ENCODE measurements around the gene PRPF6. TPM values are rescaled to one million over a fixed set of nuclear protein-coding genes. Genes with fewer than 3 reads are reported as not detected.

PRPF6 gene
- total RNA-seq, 1 experiment from 2014 or later, result 88.4 TPM

DNA sequence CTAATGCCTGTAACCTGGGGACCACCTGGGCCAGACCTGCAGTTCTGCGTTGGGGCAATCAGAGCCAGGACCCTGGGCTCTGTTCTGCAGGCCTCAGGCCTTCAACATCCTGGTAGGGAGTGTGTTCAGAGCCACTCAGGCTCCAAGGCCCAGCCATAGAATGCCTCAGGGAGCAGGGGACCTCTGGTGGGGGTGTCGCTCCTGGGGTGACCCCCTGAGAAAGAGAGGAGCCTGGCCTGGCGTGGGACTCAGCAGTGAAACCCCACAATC, 37.2 kb upstream of the PRPF6 start:
- intact Hi-C loops (cut with micrococcal nuclease; ENCODE audit: unreplicated experiment) (no loop called here), in situ Hi-C loops (cut with HindIII; ENCODE audit: low pct_unique_long_range_greater_than_20kb, low sequenced_read_pairs) (no loop called here)
- DNase-seq (ENCODE audit: low read depth, low spot score) (no peak), ATAC-seq (no peak)
- Histone ChIP-seq H3K27me3 (ENCODE audit: control insufficient read depth, insufficient read depth, low read length) (no peaks in the 10 kb centered on the region), H3K4me3 (ENCODE audit: low read depth in 2 of 2, low read length in 2 of 2) (no peak overlapping the region), H3K9me3 (ENCODE audit: control insufficient read depth, insufficient read depth, low read depth, low read length) (no peaks in the 10 kb centered on the region), H3K36me3 (ENCODE audit: control insufficient read depth, insufficient read depth, low read length) (no peaks in the 10 kb centered on the region; the same call in 1 of the 2 replicates), H3K4me1 (ENCODE audit: control insufficient read depth, insufficient read depth, low read length) (peaks cover 23% of the 10 kb centered on the region), H3K27ac (ENCODE audit: low read length) (no peak overlapping the region)
- CTCF ChIA-PET, result no interaction called here
- POLR2A ChIA-PET, result no interaction called here
- no TSS peak for BruUV-seq (replicated peaks)
- TF ChIP-seq, protein P1, sequence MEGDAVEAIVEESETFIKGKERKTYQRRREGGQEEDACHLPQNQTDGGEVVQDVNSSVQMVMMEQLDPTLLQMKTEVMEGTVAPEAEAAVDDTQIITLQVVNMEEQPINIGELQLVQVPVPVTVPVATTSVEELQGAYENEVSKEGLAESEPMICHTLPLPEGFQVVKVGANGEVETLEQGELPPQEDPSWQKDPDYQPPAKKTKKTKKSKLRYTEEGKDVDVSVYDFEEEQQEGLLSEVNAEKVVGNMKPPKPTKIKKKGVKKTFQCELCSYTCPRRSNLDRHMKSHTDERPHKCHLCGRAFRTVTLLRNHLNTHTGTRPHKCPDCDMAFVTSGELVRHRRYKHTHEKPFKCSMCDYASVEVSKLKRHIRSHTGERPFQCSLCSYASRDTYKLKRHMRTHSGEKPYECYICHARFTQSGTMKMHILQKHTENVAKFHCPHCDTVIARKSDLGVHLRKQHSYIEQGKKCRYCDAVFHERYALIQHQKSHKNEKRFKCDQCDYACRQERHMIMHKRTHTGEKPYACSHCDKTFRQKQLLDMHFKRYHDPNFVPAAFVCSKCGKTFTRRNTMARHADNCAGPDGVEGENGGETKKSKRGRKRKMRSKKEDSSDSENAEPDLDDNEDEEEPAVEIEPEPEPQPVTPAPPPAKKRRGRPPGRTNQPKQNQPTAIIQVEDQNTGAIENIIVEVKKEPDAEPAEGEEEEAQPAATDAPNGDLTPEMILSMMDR (IDR thresholded peaks at IDR 0.05), result no peak
- no peak for TF ChIP-seq SIN3A (IDR thresholded peaks at IDR 0.05; ENCODE audit: borderline replicate concordance, insufficient read depth, low read depth, low read length)
- TF ChIP-seq, protein P2, sequence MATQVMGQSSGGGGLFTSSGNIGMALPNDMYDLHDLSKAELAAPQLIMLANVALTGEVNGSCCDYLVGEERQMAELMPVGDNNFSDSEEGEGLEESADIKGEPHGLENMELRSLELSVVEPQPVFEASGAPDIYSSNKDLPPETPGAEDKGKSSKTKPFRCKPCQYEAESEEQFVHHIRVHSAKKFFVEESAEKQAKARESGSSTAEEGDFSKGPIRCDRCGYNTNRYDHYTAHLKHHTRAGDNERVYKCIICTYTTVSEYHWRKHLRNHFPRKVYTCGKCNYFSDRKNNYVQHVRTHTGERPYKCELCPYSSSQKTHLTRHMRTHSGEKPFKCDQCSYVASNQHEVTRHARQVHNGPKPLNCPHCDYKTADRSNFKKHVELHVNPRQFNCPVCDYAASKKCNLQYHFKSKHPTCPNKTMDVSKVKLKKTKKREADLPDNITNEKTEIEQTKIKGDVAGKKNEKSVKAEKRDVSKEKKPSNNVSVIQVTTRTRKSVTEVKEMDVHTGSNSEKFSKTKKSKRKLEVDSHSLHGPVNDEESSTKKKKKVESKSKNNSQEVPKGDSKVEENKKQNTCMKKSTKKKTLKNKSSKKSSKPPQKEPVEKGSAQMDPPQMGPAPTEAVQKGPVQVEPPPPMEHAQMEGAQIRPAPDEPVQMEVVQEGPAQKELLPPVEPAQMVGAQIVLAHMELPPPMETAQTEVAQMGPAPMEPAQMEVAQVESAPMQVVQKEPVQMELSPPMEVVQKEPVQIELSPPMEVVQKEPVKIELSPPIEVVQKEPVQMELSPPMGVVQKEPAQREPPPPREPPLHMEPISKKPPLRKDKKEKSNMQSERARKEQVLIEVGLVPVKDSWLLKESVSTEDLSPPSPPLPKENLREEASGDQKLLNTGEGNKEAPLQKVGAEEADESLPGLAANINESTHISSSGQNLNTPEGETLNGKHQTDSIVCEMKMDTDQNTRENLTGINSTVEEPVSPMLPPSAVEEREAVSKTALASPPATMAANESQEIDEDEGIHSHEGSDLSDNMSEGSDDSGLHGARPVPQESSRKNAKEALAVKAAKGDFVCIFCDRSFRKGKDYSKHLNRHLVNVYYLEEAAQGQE (IDR thresholded peaks at IDR 0.05; ENCODE audit: insufficient read depth in 1 of 2, low read depth in 2 of 2, low read length in 1 of 2), result no peak
- no peak for TF ChIP-seq POLR2AphosphoS5 (IDR thresholded peaks at IDR 0.05; ENCODE audit: low read depth, low read length)
- no peak for TF ChIP-seq TCF7L2 (IDR thresholded peaks at IDR 0.05; ENCODE audit: low read depth, low read length)

DNA sequence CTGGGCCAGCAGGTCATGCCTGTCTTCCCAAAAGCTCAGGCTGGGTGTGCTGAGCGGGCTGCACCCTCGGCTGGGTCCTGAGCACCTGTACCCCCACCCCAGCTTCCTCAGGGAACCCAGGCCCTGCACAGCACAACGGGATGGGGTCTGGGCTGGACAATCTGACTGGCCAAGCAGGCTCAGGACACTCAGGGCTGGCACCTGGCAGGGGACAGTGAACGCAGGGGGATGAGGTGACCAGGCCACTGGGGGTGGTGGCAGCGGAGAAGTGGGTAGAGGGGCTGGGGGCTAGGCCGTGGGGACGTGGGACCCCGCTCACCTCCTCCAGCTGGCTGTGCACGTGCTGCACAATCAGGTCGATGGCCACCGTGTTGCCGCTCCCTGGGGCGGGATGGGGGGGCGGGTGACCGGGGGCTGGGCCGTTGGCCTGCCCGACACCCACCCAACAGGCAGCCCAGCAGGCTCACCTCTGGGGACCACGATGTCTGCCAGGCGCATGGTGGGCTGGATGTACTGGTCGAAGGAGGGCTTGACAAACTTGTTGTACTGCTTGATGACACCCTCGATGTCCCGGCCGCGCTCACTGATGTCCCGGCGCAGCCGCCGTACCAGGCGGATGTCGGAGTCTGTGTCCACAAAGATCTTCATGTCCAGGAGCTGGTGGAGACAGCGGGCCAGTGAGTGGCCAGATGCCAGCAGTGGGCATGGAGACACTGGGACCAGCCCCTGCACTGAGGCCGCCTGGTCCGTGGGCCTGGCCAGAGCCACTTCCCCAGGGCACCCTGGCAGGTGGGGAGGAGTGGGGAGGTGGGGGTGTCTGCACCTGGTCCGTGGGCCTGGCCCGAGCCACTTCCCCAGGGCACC, 36.6 kb upstream of the PRPF6 start:
- H3K9me3 ChIP-seq (ENCODE audit: control insufficient read depth, insufficient read depth, low read depth, low read length), result no peaks in the 10 kb centered on the region
- BruUV-seq (replicated peaks), result no TSS peak
- ChIA-PET POLR2A (no interaction called here), CTCF (no interaction called here)
- no peak for ATAC-seq
- no peaks in the 10 kb centered on the region for H3K27me3 ChIP-seq (ENCODE audit: control insufficient read depth, insufficient read depth, low read length)
- in situ Hi-C loops (cut with HindIII; ENCODE audit: low pct_unique_long_range_greater_than_20kb, low sequenced_read_pairs) (no loop called here), intact Hi-C loops (cut with micrococcal nuclease; ENCODE audit: unreplicated experiment) (no loop called here)
- no peak for DNase-seq (ENCODE audit: low read depth, low spot score)
- peaks cover 28% of the 10 kb centered on the region for H3K4me1 ChIP-seq (ENCODE audit: control insufficient read depth, insufficient read depth, low read length)
- no peaks in the 10 kb centered on the region; the same call in 1 of the 2 replicates for H3K36me3 ChIP-seq (ENCODE audit: control insufficient read depth, insufficient read depth, low read length)
- H3K27ac ChIP-seq (ENCODE audit: low read length), result no peak overlapping the region
- H3K4me3 ChIP-seq (ENCODE audit: low read depth in 2 of 2, low read length in 2 of 2), result no peak overlapping the region
- TF ChIP-seq, protein P2 (IDR thresholded peaks at IDR 0.05; ENCODE audit: insufficient read depth in 1 of 2, low read depth in 2 of 2, low read length in 1 of 2), result no peak
- TF ChIP-seq, protein P1 (IDR thresholded peaks at IDR 0.05), result no peak
- no peak for TF ChIP-seq POLR2AphosphoS5 (IDR thresholded peaks at IDR 0.05; ENCODE audit: low read depth, low read length)
- no peak for TF ChIP-seq TCF7L2 (IDR thresholded peaks at IDR 0.05; ENCODE audit: low read depth, low read length)
- TF ChIP-seq SIN3A (IDR thresholded peaks at IDR 0.05; ENCODE audit: borderline replicate concordance, insufficient read depth, low read depth, low read length), result no peak
